GM12878 (cell line): ENCODE data around the gene PERCC1. TPM values are rescaled to one million over a fixed set of nuclear protein-coding genes. Genes with fewer than 3 reads are reported as not detected.

Source experiments
- ASH2L ChIP-seq: fragments of 300-600, 200-600 bp; sonication (generic); IDR thresholded peaks from 2 replicates; pipeline ENCODE4 v1.6.1; 2017; ENCODE audit warnings: low read depth, mild to moderate bottlenecking, borderline replicate concordance
- BHLHE40 ChIP-seq, 2 experiments: fragments of 450-650 bp in 1 of 2; IDR thresholded peaks; 2 replicates each; pipeline ENCODE4 v1.6.1; 2011 to 2017; ENCODE audit warnings: low read depth in 2 of 2, borderline replicate concordance in 1 of 2, improper control_type of control experiment in 1 of 2, low read length in 1 of 2, mild to moderate bottlenecking in 1 of 2
- CHD1 ChIP-seq: IDR thresholded peaks from 2 replicates; pipeline ENCODE4 v1.6.1; 2012; ENCODE audit warnings: low read depth, low read length, improper control_type of control experiment
- DPF2 ChIP-seq: fragments of 450-650 bp; IDR thresholded peaks from 2 replicates; pipeline ENCODE4 v1.6.1; 2017; ENCODE audit warnings: mild to moderate bottlenecking
- ESRRA ChIP-seq: IDR thresholded peaks from 2 replicates; pipeline ENCODE4 v1.6.1; 2012; ENCODE audit warnings: mild to moderate bottlenecking, low read length, improper control_type of control experiment
- IRF4 ChIP-seq: IDR thresholded peaks from 2 replicates; pipeline ENCODE4 v1.6.1; 2011; ENCODE audit warnings: low read depth, low read length
- POLR2A ChIP-seq: IDR thresholded peaks from 2 replicates; pipeline ENCODE4 v1.6.1; 2011; ENCODE audit warnings: low read depth, mild to moderate bottlenecking, low read length
- REST ChIP-seq: IDR thresholded peaks from 2 replicates; pipeline ENCODE4 v1.6.1; 2012; ENCODE audit warnings: mild to moderate bottlenecking, low read depth, low read length
- SKIL ChIP-seq: fragments of 450-650 bp; IDR thresholded peaks from 2 replicates; pipeline ENCODE4 v1.6.1; 2017; ENCODE audit warnings: mild to moderate bottlenecking, low read depth, inconsistent platforms; ENCODE audit not compliant: poor library complexity, severe bottlenecking
- STAT3 ChIP-seq: IDR thresholded peaks from 2 replicates; pipeline ENCODE4 v1.6.1; 2011; ENCODE audit warnings: low read depth, low read length, improper control_type of control experiment
- TCF12 ChIP-seq: IDR thresholded peaks from 2 replicates; pipeline ENCODE4 v1.6.1; 2011; ENCODE audit warnings: low read depth, mild to moderate bottlenecking, low read length
- YY1 ChIP-seq: IDR thresholded peaks from 2 replicates; pipeline ENCODE4 v1.6.1; 2011; ENCODE audit warnings: low read depth, mild to moderate bottlenecking, low read length
- ZNF622 ChIP-seq: fragments of 450-650 bp; IDR thresholded peaks from 2 replicates; pipeline ENCODE4 v1.6.1; 2017; ENCODE audit warnings: mild to moderate bottlenecking, inconsistent platforms
- polyA plus RNA-seq, 11 experiments: library from polyadenylated mRNA; depleted of rRNA in 4 of 11; unstranded in 6 of 11; stranded (reverse) in 5 of 11; fragments of >200 nt; fragmentation: Nextera tagmentation in 4 of 11; fragmentation: Illumina TruSeq in 1 of 11; extraction: Ambion mirVana in 4 of 11; extraction: Trizol in 1 of 11; gene quantifications; 1 replicate in 1 of 11; 2 replicates in 10 of 11; pipeline versions ENCODE4 v1.2.1 to v1.2.3, GENCODE V29; 2011 to 2016; ENCODE audit warnings: inconsistent platforms in 2 of 11, missing spikeins in 2 of 11, low read depth in 1 of 11
- total RNA-seq, 4 experiments: library from RNA; depleted of rRNA in 3 of 4; stranded (reverse); fragments of >200 nt in 3 of 4; fragmentation: Illumina TruSeq in 1 of 4; extraction: Trizol in 1 of 4; gene quantifications; 2 replicates each; pipeline versions ENCODE4 v1.2.1 to v1.2.3, GENCODE V29; 2013 to 2021

The PERCC1 gene
- total and polyA plus RNA-seq, 10 of the 15 experiments (the other 5 are each of a cell fraction or from before 2014, with no cell fraction given), result not detected

GRCh38 chr16:1458336-1458976, 27.6 kb downstream of the PERCC1 start (continued):
- no peak for TF ChIP-seq YY1
- no peak for TF ChIP-seq ESRRA
- TF ChIP-seq IRF4, result 0 out of 2 replicates have a peak, but pooled peaks have one; percentile 52
- no peak for TF ChIP-seq ZNF622
- TF ChIP-seq CHD1, result no peak
- TF ChIP-seq TCF12, result 0 out of 2 replicates have a peak, but pooled peaks have one; percentile 37
- no peak for TF ChIP-seq SKIL
- no peak for TF ChIP-seq REST
- TF ChIP-seq STAT3, result no peak
- TF ChIP-seq POLR2A, result no peak
- no peak for TF ChIP-seq BHLHE40 (IDR thresholded peaks at IDR 0.05; ENCODE audit: borderline replicate concordance in 1 of 2, low read depth in 2 of 2, low read length in 1 of 2)
- 0 out of 2 replicates have a peak, but pooled peaks have one; percentile 35 for TF ChIP-seq DPF2
- TF ChIP-seq ASH2L, result no peak
